CD4-positive, alpha-beta T cell (primary cell): Measurements from ENCODE around the gene FAM32A. TPM values are rescaled to one million over a fixed set of nuclear protein-coding genes. Genes with fewer than 3 reads are reported as not detected.

ENCODE experiments used
- ATAC-seq: fragments of 200-7000 bp; cut with Tn5 transposase; one replicate; pipeline ENCODE4 v1.10.0; 2022; ENCODE audit warnings: mild to moderate bottlenecking; ENCODE audit not compliant: poor library complexity
- CTCF ChIA-PET: fragments of 350-600 bp; sonication (Branson Sonifier 250); formaldehyde crosslinking; loops from one replicate; lab custom pipeline; 2021; ENCODE audit warnings: antibody characterized with exemption, inconsistent platforms; lab: Charles Lee
- POLR2A ChIA-PET: fragments of 350-600 bp; sonication (Branson Sonifier 250); formaldehyde crosslinking; loops from one replicate; lab custom pipeline; 2021; ENCODE audit warnings: antibody characterized with exemption, inconsistent platforms; lab: Charles Lee
- DNase-seq, 14 experiments: peaks; one replicate each; pipeline ENCODE4 v3.0.0-alpha.2; 2013 to 2020; ENCODE audit warnings: mixed read lengths in 2 of 14
- H3K27ac ChIP-seq, 2 donors: one replicate each; pipeline versions ENCODE4 v1.5.1 to v1.7.0; 2013; ENCODE audit warnings: low read length in 2 of 2, low read depth in 1 of 2, mild to moderate bottlenecking in 1 of 2
- H3K27me3 ChIP-seq, 2 experiments: 1 replicate in 1 of 2; 2 replicates in 1 of 2; pipeline versions ENCODE4 v1.6.1 to v1.7.0; 2013; ENCODE audit warnings: low read length in 2 of 2, control low read depth in 1 of 2, mild to moderate bottlenecking in 1 of 2, moderate library complexity in 1 of 2; ENCODE audit not compliant: insufficient read depth in 2 of 2, control insufficient read depth in 1 of 2
- H3K36me3 ChIP-seq: one replicate; pipeline ENCODE4 v1.6.1; 2013; ENCODE audit warnings: low read length, control low read depth; ENCODE audit not compliant: insufficient read depth
- H3K4me1 ChIP-seq: one replicate; pipeline ENCODE4 v1.6.1; 2013; ENCODE audit warnings: low read length, control low read depth; ENCODE audit not compliant: insufficient read depth
- H3K4me3 ChIP-seq: one replicate; pipeline ENCODE4 v1.5.1; 2013; ENCODE audit warnings: mild to moderate bottlenecking, low read length, moderate library complexity
- H3K9me3 ChIP-seq, 2 experiments: 1 replicate in 1 of 2; 2 replicates in 1 of 2; pipeline versions ENCODE4 v1.6.1 to v1.7.0; 2013; ENCODE audit warnings: low read length in 2 of 2, mild to moderate bottlenecking in 2 of 2, control low read depth in 1 of 2, moderate library complexity in 1 of 2; ENCODE audit not compliant: control insufficient read depth in 1 of 2, insufficient read depth in 1 of 2
- H3K27ac Mint-ChIP-seq: one replicate; pipeline ENCODE4 v1.8.0; 2020; ENCODE audit warnings: mixed read lengths
- H3K27me3 Mint-ChIP-seq: one replicate; pipeline ENCODE4 v1.8.0; 2021; ENCODE audit warnings: mixed read lengths
- H3K36me3 Mint-ChIP-seq: one replicate; pipeline ENCODE4 v1.8.0; 2021; ENCODE audit warnings: low read depth, mixed read lengths
- H3K4me1 Mint-ChIP-seq: one replicate; pipeline ENCODE4 v1.8.0; 2021; ENCODE audit warnings: low read depth, mixed read lengths
- H3K4me3 Mint-ChIP-seq: one replicate; pipeline ENCODE4 v1.8.0; 2020; ENCODE audit warnings: mild to moderate bottlenecking, mixed read lengths
- H3K9me3 Mint-ChIP-seq: one replicate; pipeline ENCODE4 v1.8.0; 2020; ENCODE audit warnings: mixed read lengths
- intact Hi-C, 2 experiments: fragments of 100-400 bp; cut with DNase I in 1 of 2; cut with micrococcal nuclease in 1 of 2; formaldehyde crosslinking; loops; one replicate each; pipeline versions ENCODE4 v1.15.1 to v1.9.0; 2023 to 2025; cut with DNase I, micrococcal nuclease
- total RNA-seq, 174 experiments: library from RNA in 2 of 174; stranded (reverse) in 2 of 174; gene quantifications; one replicate each; pipeline ENCODE4 v1.2.3 and lab custom pipeline; 2021 to 2026
- TF ChIP-seq, protein P1 (sequence below): fragments of 200-600 bp; IDR thresholded peaks from one replicate; pipeline ENCODE4 v1.8.0; 2022; ENCODE audit warnings: antibody characterized with exemption, mild to moderate bottlenecking

FAM32A gene
- total RNA-seq, 2 experiments from 2014 or later = 44.5 to 50.3 TPM

DNA sequence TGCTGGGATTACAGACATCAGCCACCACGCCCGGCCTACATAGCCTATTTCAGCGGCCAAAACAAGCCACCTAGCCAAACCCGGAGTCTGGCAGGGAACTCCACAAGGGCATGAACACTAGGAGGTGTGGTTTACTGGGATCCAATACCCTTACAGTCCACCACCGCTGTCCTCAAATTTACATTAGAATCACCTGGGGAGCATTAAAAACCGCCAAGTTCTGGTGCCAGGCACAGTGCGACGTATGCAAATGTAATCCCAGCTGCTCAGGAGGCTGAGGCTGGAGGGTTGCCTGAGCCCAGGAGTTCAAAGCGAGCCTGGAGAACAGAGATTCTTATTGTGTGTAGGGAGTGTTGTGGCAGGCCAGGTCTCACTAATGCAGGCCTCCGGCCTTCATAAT is 8.3 kb downstream of the FAM32A start:
- peaks cover 13% of the 10 kb centered on the region for H3K4me1 Mint-ChIP-seq
- ATAC-seq = no peak
- CTCF ChIA-PET = no interaction called here

DNA sequence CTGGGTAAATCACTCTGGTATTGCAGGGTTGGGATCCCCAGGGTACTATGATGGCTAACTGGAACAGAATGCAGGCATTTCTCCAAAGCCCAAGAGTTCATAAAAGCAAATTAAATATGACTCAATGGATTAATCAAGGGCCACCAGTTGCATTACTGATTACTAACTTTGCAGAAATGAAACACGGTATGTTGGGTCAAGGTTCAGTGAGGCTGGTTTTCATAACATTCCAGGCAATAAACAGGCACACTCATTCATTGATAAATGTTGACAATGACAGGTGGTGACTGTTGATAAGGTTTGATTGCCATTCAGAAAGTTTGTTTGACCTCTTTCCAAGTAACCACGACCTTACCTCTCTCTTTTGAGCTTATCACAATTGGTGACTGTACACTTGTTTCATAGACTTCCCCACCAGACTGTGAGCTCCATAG is 12.0 kb downstream of the FAM32A start:
- DNase-seq (no peak), ATAC-seq (no peak)
- H3K4me3 Mint-ChIP-seq = peak overlapping the region; percentile 95
- H3K4me1 Mint-ChIP-seq = peaks cover 37% of the 10 kb centered on the region
- H3K4me3 ChIP-seq = peak overlapping the region; percentile 90
- H3K36me3 ChIP-seq = peaks cover 16% of the 10 kb centered on the region
- no peaks in the 10 kb centered on the region for H3K27me3 ChIP-seq
- H3K9me3 Mint-ChIP-seq = no peaks in the 10 kb centered on the region
- peaks cover 35% of the 10 kb centered on the region for H3K4me1 ChIP-seq
- H3K27ac ChIP-seq = peak overlapping the region; percentile 69 to 81
- TF ChIP-seq, protein P1, sequence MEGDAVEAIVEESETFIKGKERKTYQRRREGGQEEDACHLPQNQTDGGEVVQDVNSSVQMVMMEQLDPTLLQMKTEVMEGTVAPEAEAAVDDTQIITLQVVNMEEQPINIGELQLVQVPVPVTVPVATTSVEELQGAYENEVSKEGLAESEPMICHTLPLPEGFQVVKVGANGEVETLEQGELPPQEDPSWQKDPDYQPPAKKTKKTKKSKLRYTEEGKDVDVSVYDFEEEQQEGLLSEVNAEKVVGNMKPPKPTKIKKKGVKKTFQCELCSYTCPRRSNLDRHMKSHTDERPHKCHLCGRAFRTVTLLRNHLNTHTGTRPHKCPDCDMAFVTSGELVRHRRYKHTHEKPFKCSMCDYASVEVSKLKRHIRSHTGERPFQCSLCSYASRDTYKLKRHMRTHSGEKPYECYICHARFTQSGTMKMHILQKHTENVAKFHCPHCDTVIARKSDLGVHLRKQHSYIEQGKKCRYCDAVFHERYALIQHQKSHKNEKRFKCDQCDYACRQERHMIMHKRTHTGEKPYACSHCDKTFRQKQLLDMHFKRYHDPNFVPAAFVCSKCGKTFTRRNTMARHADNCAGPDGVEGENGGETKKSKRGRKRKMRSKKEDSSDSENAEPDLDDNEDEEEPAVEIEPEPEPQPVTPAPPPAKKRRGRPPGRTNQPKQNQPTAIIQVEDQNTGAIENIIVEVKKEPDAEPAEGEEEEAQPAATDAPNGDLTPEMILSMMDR = no peak
- H3K27ac Mint-ChIP-seq = peak overlapping the region; percentile 92
- H3K9me3 ChIP-seq = no peaks in the 10 kb centered on the region
- intact Hi-C loops = loop anchor here (1.0 to 5.0 kb wide), 6 partner anchors 12 to 360 kb away; partner anchors contain the start of genes FAM32A (in 2 of the 2), EPS15L1 (in 1 of the 2) and KLF2 (in 1 of the 2)
- no peaks in the 10 kb centered on the region for H3K27me3 Mint-ChIP-seq
- ChIA-PET CTCF (interaction anchor here (0.8 kb wide), 3 partner anchors 9 to 220 kb away, joined by 3 to 5 read pairs (median 4); partner anchors contain the start of gene FAM32A), POLR2A (interaction anchor here (0.6 to 2.1 kb wide), 14 partner anchors 9 to 818 kb away, joined by 3 to 22 read pairs (median 5); partner anchors contain the start of genes AKAP8, FAM32A, HSH2D and KLF2)
- peaks cover 33% of the 10 kb centered on the region for H3K36me3 Mint-ChIP-seq

More for the DNA sequence above, 8.3 kb downstream of the FAM32A start:
- no peaks in the 10 kb centered on the region for H3K9me3 Mint-ChIP-seq
- no peak overlapping the region for H3K27ac ChIP-seq
- no peaks in the 10 kb centered on the region for H3K27me3 Mint-ChIP-seq
- intact Hi-C loops = no loop called here
- POLR2A ChIA-PET = interaction anchor here (1.6 kb wide), 1 partner anchor 8 kb away, joined by 7 read pairs; the partner anchor contains the start of gene FAM32A
- H3K4me1 ChIP-seq = peaks cover 15% of the 10 kb centered on the region
- H3K36me3 Mint-ChIP-seq = peaks cover 48% of the 10 kb centered on the region
- DNase-seq = no peak
- no peaks in the 10 kb centered on the region for H3K9me3 ChIP-seq
- H3K27ac Mint-ChIP-seq = no peak overlapping the region
- no peaks in the 10 kb centered on the region for H3K27me3 ChIP-seq
- TF ChIP-seq, protein P1 = no peak
- H3K4me3 Mint-ChIP-seq = no peak overlapping the region
- no peak overlapping the region for H3K4me3 ChIP-seq
- H3K36me3 ChIP-seq = peaks cover 36% of the 10 kb centered on the region

DNA sequence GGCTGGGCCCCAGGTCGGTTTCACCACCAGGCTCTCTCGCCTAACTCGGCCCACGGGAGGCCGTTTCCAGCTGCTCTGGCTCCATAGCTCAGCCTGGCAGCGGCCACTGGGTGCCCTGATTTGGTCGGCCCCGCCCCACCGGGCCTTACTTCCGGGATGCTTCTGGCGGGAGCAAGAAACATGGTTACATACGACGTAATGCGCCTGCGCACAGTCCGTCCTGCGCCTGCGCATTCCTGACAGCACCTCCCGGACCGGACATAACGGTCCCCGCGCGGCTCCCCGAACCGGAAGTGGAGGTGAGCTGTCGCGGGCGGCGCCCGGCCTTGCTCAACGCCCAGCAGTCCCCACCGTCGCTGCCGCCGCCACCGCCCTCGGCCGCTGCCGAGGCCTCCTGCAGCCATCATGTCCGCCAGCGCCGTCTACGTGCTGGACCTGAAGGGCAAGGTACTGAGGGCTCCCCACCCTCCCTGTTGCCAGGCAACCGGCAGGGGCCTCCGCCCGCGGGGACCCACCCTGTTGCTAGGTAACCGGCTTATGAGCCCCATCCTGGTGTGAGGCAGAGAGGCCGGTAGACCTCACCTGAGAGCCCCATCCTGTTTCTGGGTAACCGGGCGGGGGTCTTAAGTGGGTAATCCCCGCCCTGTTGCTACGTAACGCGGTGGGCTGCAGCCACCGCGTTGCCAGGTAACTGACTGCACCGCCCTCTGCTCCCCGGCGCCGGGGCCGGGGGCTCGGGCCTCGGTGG is 12.6 kb downstream of the FAM32A start, which contains the start of gene AP1M1:
Gene AP1M1, plus strand, starts transcription at position 290 of the 748 bp plus-strand sequence. Its CDS starts 116 bp downstream, at position 406.
- intact Hi-C loops = loop anchor here (1.0 to 5.0 kb wide), 6 partner anchors 12 to 360 kb away; partner anchors contain the start of genes FAM32A (in 2 of the 2), EPS15L1 (in 1 of the 2) and KLF2 (in 1 of the 2)
- no peaks in the 10 kb centered on the region for H3K27me3 ChIP-seq
- ChIA-PET POLR2A (interaction anchor here (0.6 to 2.1 kb wide), 14 partner anchors 10 to 819 kb away, joined by 3 to 22 read pairs (median 5); partner anchors contain the start of genes AKAP8, FAM32A, HSH2D and KLF2), CTCF (interaction anchor here (0.8 kb wide), 3 partner anchors 10 to 219 kb away, joined by 3 to 5 read pairs (median 4); partner anchors contain the start of gene FAM32A)
- Mint-ChIP-seq H3K4me3 (peak within 1 kb of the TSS; percentile 95), H3K9me3 (no peaks in the 10 kb centered on the region), H3K36me3 (peaks cover 36% of the 10 kb centered on the region), H3K27ac (peak within 1 kb of the TSS; percentile 92), H3K27me3 (no peaks in the 10 kb centered on the region), H3K4me1 (peaks cover 37% of the 10 kb centered on the region)
- no peaks in the 10 kb centered on the region for H3K9me3 ChIP-seq
- H3K36me3 ChIP-seq = peaks cover 17% of the 10 kb centered on the region
- peak within 1 kb of the TSS; percentile 90 for H3K4me3 ChIP-seq
- DNase-seq (peak; percentile 96 to 99 (median 99)), ATAC-seq (peak; percentile 87)
- H3K27ac ChIP-seq = peak within 1 kb of the TSS; percentile 69 to 81
- TF ChIP-seq, protein P1 = peak; percentile 6
- peaks cover 35% of the 10 kb centered on the region for H3K4me1 ChIP-seq
